HuH-7 (cell line): ENCODE measurements around the gene METTL27.
A peak's percentile ranks its signal among the peaks of the same experiment; 100 is the strongest.
"Not testable (repeated sequence)": the region's sequence is repeated elsewhere in the genome, so short reads cannot be mapped to it uniquely, and the experiment has no call there.

Experiments used
- DNase-seq: peaks from one replicate; pipeline ENCODE4 v3.0.0; 2011; ENCODE audit warnings: low spot score

The METTL27 gene

DNA sequence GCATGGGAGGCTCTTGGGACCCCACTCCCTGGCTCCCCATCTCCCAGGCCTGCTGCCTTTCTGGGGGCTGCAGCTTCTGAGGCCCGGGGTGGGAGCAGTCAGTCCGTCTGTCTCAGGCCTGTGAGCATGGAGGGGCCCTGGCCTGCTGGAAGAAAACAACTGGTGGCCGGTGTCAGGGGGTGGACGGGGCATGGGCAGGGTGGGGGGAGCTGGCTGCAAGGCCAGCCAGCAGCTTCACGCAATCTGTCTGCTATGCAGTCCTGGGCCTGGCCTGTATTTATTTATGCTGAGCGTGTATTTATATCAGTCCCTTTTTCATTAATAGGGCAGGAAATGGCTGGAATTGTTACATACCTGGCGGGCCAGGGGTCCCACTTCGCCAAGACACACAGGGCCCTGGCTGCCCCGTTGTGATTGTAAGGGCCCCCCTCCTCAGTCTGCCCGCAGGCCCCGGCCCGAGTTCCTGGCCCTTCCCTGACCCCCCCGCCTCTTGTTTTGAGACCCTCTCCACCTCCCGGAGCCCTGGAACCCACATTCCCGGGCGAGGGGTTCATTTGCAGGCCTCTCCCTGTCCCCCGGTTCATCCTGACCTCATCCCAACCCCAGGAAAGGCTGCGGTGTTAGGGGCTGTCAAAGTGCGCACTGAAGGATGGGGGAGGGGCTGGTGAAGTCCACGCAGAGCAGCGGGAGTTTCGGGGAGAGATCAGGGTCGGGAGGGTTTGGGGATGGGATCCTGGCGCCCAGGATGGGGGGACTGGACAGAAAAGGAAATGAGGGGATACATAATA lies 26.9 kb upstream of the METTL27 start:
- no peak for DNase-seq

- no peak for DNase-seq
Observed at GRCh38 chr7:73866446-73866767, 24.1 kb upstream of the METTL27 start.

- DNase-seq, result peak; percentile 45
Observed at GRCh38 chr7:73865738-73866445, 23.6 kb upstream of the METTL27 start.

DNA sequence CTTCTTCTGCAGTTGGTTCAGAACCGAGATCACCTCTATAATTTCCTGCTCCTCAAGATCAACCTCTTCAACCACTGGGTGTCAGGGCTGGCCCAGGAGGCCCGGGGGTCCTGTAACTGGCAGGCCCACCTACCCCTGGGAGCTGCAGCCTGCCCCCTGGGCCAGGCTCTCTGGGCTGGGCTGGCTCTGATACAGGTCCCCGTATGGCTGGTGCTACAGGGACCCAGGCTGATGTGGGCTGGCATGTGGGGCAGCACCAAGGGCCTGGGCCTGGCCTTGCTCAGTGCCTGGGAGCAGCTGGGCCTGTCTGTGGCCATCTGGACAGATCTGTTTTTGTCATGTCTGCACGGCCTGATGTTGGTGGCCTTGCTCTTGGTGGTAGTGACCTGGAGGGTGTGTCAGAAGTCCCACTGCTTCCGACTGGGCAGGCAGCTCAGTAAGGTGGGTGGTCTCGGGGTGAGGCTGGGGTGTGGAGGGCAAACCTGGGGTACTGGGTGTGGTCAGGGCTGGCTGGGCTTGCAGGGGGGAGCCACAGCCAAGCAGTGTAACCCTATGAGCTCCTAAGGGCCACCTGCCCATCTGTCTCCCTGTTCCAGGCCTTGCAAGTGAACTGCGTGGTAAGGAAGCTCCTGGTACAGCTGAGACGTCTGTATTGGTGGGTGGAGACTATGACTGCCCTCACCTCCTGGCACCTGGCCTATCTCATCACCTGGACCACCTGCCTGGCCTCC lies 22.8 kb upstream of the METTL27 start:
- no peak for DNase-seq

DNA sequence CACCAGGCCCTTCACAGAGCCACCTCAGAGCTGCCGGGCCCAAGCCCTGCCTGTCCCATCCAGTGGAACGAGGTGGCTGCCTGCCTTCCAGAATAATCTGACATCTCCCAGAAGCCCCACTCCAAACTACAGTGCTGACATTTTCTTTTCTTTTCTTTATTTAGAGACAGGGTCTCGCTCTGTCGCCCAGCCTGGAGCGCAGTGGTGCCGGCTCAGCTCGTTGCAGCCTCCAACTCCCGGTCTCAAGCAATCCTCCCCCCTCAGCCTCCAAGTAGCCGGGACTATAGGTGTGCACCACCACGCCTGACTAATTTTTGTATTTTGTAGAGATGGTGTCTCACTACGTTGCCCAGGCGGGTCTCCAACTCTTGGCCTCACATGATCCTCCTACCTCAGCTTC lies 19.0 kb upstream of the METTL27 start:
- DNase-seq, result no peak

DNA sequence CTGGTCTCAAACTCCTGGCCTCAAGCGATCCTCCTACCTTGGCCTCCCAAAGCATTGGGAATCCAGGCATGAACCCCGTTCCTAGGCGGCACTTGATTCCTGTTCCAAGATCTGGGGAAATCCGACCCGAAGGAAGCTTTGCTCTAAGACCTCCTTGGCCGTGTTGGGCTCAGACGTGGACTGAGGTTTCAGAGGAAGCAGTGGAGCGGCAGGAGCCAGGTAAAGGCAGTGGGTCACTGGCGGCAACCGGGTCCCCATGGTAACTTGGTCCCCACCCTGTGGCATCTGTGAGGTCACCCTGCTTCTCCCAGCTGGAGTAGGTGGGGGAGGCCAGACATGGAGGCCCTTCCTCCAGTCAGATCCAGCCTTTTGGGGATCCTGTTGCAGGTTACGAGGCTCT lies 18.5 kb upstream of the METTL27 start, which contains the start of gene TMEM270:
TMEM270 (plus strand) TSS at position 301 of the 400 bp plus-strand sequence; CDS start at position 337, 36 bp downstream.
- no peak for DNase-seq

GRCh38 chr7:73858807-73859206 lies 16.5 kb upstream of the METTL27 start:
- DNase-seq, result no peak

DNA sequence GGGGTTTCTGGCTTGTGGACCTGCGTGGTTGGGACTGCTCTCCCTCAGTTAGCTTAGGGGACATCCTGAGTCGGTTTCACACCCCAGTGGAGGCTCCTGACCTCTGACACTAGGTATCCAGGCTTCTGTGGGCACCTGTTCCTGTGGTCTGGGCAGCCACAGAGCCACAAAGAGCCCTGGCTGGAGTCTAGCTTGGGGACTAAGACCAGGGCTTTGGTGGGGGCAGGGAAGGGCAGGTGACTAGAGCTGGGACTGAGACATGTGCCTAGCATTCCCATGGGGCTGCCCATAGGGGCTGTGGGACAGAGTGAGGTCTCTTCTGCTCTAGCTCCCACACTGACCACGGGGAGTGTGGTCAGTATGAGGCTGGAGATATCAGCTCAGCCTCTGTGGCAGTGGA lies 14.6 kb upstream of the METTL27 start:
- no peak for DNase-seq

DNA sequence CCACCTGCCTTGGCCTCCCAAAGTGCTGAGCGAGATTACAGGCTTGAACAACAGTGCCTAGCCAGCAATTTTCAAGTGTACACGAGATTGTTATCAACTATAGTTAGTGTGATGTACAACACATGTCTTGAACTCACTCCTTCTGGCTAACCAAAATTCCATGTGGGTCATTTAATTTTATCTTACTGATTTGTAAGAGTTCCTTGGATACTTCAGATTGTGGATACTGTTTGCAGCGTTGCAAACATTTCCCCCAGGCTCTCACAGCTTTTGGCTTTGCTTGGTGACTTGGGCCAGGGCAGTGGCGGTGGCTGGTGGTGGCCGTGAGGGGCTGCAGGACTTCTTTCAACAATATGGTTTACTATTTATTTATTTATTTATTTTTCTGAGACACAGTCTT lies 10.2 kb upstream of the METTL27 start:
- no peak for DNase-seq

GRCh38 chr7:73851410-73852338 lies 9.4 kb upstream of the METTL27 start:
- no peak for DNase-seq

GRCh38 chr7:73850781-73851207 lies 8.5 kb upstream of the METTL27 start:
- DNase-seq, result no peak

DNA sequence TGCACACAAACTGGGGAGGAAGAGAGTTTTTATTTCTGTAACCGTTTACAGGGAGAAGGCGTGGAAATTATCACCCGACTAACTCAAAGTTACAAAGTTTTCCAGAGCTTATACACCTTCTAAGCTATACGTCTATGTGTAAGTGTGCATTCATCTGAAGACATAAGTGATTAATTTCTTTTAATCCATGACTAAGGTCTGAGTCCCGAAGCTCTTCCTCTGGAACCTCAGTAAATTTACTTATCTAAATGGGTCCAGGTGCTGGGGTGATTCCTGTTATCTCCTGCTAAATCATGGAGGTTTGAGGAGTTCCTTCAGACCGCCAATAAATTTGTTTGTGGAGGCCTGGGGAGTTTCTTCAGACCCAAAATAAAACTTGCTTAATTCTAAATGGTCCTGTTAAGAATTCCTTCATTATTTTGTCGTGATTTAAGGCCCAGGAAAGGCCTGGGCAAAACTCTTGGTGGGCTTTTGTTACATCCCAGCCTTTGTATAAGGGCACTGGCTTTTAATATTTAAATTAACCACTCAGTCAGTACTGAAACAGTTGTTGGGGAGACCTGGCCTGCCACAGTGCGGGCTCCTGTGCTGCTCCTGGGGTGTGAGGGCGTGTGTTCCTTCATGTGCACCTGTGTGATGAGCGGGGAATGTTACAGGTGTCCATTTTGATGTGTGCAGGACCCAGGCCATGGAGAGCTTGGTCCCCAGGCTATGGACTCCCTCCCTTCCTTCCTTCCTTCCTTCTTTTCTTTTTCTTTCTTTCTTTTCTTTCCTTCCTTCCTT lies 5.8 kb upstream of the METTL27 start:
- DNase-seq, result no peak

- DNase-seq, result not testable (repeated sequence)
Observed at GRCh38 chr7:73845701-73846195, 3.4 kb upstream of the METTL27 start.

DNA sequence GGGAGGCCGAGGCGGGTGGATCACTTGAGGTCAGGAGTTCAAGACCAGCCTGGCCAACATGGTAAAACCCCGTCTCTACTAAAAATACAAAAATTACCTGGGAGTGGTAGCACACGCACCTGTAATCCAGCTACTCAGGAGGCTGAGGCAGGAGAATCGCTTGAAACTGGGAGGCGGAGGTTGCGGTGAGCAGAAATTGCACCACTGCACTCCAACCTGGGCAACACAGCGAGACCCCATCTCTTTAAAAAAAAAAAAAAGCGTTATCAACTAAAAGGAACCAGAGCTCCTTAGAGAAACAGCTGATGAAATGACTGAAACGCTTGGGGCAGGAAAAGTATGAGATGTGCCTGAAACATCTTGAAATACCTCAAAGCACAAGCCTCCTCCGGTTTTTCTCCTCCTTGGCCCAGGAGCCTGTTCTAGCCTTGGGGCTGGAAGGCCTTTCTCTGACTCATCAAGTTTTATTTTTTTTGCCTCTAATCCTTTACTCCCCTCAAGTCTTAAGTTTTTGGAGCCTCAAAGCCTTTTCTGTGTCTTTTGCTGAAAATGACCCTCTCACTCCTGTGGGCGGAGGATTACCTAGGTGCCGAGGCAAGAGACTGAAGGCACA lies 2.6 kb upstream of the METTL27 start:
- no peak for DNase-seq

GRCh38 chr7:73844131-73844547 lies 1.8 kb upstream of the METTL27 start:
- DNase-seq, result no peak

DNA sequence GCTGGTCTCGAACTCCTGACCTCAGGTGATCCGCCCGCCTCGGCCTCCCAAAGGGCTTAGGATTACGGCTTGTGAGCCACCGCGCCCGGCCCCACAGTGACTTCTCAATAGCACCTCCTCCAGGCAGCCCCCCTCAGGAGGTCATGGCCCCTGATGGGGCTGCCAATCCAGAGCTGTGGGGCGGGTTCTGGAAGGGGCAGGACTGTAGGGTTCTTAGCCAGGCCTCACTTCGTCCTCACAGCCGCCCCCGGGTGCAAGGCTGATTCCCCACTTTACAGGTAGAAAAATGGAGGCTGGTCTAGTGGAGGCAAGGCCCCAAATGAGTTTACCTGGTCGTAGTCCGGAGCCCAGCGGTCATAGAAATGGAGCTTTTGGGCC lies 638 bp downstream of the METTL27 start:
- no peak for DNase-seq

DNA sequence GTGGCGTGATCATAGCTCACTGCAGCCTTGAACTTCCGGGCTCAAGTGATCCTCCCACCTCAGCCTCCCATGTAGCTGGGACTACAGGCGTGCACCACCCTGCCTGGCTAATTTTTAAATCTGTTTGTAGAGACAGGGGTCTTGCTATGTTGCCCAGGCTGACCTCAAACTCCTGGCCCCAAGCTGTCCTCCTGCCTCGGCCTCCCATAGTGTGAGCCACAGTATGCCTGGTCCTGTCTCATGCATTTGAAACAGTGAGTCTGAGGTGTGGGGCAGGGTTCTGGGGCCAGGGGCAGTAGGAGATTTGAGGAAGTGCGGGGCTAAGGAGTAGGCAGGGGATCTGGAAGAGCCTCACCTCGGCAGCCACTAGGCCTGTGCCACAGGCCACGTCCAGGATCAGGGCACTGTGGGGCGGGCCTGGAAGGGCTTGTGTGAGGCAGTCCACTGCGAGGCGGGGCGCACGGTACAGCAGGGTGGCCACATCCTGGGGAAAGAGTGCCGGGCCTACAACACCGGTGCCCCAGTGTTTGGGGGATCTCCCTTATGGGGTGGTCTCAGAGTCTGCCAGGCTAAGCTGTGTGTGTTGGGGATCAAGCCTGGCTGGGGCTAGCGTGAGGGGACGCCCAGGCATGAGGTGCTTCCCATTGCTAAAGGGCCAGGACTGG lies 1.5 kb downstream of the METTL27 start:
- DNase-seq, result no peak

DNA sequence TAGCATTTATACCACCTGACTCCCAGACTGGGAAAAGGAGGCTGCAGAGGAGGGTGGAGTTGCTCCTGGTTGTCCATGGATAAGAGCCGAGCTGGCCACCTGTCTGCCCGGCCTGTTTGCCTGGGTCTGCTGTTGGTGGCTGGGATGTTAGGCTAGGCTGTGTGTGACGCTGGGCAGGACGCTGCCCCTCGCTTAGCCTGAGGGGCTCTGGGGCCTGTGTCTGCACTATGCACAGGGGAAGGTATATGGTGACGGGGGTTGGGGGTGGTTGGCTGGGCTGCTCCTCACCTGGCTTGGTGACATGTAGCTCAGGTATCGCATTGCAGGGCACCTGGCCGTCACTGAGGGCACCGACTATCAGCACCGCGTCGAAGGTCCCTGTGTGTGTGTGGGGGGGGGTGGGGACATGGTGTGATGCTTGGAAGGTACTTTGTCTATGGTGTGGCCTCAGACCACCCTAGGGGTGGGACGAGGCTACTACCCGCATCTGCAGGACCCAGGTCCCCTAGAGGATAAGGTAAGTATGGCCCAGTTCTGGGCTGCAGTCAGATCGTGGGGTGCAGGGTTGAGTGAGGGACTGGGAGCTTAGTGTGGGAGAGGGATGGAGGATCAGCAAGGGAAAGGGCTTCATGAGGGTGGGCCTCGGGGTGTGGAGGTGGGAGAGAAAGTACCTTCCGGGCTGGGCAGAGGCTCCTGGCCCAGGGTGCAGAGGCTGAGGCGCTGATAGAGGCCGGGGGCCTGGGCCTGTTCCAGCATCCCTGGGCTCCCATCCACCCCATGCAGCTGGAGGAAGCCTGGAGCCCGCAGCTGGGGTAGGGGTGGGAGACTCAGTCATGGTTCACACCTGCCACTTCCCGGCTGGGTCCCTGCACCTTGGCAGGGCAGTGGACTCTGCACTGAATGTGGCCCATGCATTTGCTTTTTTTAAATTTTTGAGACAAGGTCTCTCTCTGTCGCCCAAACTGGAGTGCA lies 2.3 kb downstream of the METTL27 start:
- no peak for DNase-seq

- DNase-seq, result no peak
Observed at GRCh38 chr7:73839290-73839689, 3.0 kb downstream of the METTL27 start.
